Iris pigment epithelial cell (primary cell): ENCODE data around the gene SLC16A11.
"Not testable (repeated sequence)": the region's sequence is repeated elsewhere in the genome, so short reads cannot be mapped to it uniquely, and the experiment has no call there.

Experiments
- DNase-seq: peaks from one replicate; pipeline ENCODE4 v3.0.0-alpha.2; 2011; ENCODE audit warnings: low read depth

SLC16A11 gene

DNA sequence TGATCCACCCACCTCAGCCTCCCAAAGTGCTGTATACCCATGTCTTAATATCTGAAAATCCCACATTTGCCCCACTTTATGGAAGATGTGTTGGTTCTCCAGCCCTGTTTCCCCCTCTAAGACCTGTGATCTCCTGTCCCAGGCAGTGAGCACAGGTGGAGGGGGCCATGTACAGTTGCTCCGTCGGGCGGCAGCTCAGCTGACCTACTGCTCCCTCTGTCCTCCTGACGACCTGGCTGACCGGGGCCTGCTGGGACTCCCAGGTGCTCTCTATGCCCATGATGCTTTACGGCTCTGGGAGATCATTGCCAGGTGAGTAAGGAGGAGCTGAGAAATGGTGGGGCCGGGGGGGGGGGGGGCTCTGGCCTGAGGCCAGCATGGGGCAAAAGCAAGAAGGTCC, 38.2 kb downstream of the SLC16A11 start:
- DNase-seq: no peak

- peak; percentile 52 for DNase-seq
Measured at GRCh38 chr17:7004398-7005253, 39.3 kb downstream of the SLC16A11 start.

GRCh38 chr17:7003745-7004144, 40.1 kb downstream of the SLC16A11 start:
- no peak for DNase-seq

- DNase-seq: no peak
Measured at GRCh38 chr17:7002288-7003047, 41.4 kb downstream of the SLC16A11 start.

GRCh38 chr17:7001318-7001961, 42.5 kb downstream of the SLC16A11 start:
- peak; percentile 44 for DNase-seq

DNA sequence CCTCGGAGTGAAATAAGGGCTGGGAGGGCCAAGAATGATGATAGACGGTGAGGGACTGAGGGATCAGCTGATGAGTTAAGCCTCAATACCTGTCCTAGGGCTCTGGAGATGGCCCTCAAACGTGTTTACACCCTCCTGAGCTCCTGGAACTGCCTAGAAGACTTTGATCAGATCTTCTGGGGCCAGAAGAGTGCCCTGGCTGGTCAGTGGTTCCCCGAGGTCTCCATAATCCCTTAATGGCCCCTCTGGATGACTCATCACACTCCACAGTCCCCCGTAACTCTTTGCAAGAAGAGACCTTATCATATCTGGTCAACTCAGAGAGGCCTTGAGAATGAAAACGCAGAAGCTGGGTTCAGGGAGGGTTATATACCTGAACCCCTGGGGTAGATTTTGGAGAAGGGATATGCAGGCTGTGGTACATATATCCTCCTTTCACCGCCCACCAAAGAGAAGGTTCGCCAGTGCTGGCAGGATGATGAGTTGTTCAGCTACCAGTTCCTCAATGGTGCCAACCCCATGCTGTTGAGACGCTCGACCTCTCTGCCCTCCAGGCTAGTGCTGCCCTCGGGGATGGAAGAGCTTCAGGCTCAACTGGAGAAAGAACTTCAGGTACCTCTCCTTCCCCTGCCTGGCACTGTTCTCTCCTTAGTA, 44.9 kb downstream of the SLC16A11 start:
- no peak for DNase-seq

DNA sequence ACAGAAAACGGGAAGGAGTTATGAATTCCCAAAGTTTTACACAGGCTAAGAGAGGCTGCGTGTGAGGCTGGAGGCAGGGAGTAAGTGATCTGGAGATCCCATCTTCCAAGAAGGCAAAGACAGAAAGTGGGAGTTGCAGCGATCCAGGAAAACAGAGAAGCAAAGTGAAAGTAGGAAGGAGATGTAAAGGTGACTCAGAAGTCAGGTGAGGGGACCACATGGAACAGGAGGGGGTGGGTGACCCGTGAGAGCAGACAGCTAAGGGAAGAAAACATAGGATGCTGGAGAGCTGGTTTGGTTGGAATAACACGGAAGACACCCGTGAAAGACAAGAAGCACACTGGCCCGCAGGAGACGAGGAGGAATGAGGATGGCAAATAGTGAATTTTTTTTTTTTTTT, 46.7 kb downstream of the SLC16A11 start:
- DNase-seq: no peak

DNA sequence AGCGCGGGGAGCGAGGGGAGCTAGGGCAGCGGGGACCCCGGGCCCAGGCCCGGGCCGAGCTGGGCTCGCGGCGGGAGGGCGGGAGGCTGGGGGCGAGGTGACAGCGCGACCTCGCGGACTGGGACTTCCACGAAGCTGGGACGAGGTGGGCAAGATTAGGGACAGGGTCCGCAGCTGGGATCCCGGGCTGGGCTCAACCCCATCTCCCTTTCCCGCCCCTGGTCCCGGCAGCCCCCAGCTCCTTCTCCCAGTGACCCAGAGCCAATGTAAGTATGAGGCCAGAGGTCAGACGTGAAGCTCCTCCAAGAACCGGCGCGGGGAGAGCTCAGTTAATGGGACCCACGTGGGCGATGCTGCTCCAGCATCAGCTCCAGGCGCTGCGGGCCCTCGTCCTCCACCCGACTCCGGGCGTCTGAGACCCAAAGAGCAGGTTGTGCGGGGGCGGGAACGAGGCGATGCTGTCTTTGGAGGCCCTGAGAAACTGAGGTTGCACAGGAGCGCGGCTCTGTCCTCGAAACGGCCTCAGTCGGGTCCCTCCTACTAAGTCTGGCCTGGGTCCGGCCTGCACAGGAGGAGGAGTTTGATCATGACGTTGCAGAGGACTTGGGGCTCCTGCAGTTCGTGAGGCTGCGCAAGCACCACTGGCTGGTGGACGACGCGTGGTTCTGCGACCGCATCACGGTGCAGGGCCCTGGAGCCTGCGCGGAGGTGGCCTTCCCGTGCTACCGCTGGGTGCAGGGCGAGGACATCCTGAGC, 47.5 kb downstream of the SLC16A11 start:
- DNase-seq: no peak

DNA sequence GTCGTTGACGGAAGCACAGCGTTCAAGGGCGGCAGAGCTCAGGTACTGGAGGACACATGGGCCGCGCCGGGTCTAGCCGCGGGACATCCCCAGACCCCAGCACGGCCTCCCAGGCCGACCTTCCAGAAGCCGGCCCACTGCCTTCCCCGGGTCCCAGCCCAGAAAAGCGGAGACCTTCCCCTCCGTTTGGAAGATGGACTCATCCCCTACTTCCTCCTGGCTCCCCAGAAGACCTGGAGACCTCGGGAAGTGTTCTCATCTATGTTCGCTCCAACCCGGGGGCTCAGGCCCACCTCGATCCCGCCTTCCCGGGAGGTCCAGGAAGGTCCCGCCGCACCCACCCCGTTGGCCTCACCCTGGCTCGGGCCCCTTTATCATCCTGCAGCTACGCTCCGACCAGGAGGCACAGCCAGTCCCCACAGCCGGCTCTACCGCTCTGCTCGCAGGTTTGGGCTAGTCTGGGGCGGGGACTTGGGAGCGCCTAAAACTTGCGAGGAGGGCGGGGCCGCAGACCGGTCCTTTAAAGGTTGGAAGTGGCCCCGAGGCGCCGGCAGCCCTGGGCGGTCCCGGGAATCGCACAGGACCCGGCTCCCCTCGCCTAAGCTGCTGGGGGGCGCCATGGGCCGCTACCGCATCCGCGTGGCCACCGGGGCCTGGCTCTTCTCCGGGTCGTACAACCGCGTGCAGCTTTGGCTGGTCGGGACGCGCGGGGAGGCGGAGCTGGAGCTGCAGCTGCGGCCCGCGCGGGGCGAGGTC, 48.2 kb downstream of the SLC16A11 start, which contains the start of gene ALOX12:
Gene ALOX12 (plus strand): TSS at position 550 of the 756 bp plus-strand sequence. CDS start 69 bp downstream, at position 619.
- peak; percentile 12 for DNase-seq

GRCh38 chr17:6994666-6995256, 49.1 kb downstream of the SLC16A11 start:
- no peak for DNase-seq

GRCh38 chr17:6994118-6994598, 49.7 kb downstream of the SLC16A11 start:
- no peak for DNase-seq

DNA sequence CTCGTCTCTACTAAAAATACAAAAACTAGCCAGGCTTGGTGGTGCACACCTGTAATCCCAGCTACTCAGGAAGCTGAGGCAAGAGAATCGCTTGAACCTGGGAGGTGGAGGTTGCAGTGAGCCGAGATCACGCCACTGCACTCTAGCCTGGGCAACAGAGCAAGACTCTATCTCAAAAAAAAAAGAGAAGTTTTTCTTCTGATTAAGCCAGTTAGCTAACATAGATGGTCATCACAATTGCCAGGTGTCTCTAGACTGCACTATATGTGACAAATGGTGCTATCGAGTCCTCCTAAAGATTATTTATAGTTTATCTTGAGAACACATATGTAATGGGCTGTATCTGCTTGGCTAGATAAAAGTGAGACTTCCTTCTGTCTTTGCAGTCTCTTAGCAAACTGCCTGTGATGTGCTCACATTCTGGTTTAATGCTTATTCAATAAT, 50.3 kb downstream of the SLC16A11 start:
- not testable (repeated sequence) for DNase-seq
